AG10803 (cell line): ENCODE results near the gene NUB1.

Experiments used
- DNase-seq: peaks from one replicate; pipeline ENCODE4 v3.0.0; 2010; ENCODE audit warnings: low read depth
- H3K4me3 ChIP-seq: 2 replicates; pipeline ENCODE4 v1.5.1; 2011; ENCODE audit warnings: mild to moderate bottlenecking, low read length, control low read depth
- TF ChIP-seq, protein P1 (sequence below): conservative IDR thresholded peaks from 2 replicates; pipeline ENCODE4 v1.5.1; 2011; ENCODE audit warnings: mild to moderate bottlenecking, low read length, control low read depth, inconsistent platforms

Gene NUB1

GRCh38 chr7:151352512-151352911 lies 10.9 kb downstream of the NUB1 start:
- H3K4me3 ChIP-seq, result no peak overlapping the region
- DNase-seq, result no peak
- TF ChIP-seq, protein P1, sequence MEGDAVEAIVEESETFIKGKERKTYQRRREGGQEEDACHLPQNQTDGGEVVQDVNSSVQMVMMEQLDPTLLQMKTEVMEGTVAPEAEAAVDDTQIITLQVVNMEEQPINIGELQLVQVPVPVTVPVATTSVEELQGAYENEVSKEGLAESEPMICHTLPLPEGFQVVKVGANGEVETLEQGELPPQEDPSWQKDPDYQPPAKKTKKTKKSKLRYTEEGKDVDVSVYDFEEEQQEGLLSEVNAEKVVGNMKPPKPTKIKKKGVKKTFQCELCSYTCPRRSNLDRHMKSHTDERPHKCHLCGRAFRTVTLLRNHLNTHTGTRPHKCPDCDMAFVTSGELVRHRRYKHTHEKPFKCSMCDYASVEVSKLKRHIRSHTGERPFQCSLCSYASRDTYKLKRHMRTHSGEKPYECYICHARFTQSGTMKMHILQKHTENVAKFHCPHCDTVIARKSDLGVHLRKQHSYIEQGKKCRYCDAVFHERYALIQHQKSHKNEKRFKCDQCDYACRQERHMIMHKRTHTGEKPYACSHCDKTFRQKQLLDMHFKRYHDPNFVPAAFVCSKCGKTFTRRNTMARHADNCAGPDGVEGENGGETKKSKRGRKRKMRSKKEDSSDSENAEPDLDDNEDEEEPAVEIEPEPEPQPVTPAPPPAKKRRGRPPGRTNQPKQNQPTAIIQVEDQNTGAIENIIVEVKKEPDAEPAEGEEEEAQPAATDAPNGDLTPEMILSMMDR, result no peak

DNA sequence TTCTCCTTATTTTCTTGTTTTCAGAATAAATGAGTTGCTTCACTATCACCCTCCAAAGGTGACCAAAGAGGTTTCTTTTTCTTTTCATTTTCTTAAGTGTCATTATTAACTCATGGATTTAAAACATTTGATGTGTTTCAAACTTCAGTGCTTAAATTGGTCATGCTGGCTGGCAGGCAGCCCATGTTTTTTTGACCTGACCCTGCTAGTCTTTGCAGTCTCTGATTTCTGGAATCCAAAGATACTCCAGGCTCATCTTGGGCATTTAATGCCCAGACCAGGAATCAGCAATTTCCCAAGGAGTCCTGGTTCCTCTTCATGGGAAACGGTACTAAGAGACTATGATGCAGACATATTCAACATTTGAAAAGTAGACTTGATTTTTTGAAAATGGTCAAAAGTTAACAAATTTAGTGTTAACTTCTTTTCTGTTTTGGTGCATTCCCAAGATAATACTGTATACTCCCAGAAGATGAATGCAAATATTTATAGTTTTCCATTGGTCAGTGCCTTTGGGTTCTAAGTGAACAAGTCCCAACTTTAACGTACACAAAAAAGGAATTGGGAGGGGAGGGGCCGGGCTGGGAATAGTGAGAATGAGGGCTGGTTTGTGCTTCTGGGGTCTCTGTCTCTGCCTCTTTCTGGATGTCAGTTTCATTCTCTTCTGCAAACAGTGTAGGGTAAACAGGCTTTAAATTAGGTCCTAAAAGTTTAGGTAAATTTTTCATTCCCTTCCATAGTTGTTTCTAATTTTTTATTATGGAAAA lies 19.8 kb downstream of the NUB1 start:
- TF ChIP-seq, protein P1, result no peak
- no peak for DNase-seq
- H3K4me3 ChIP-seq, result no peak overlapping the region

- DNase-seq, result no peak
- TF ChIP-seq, protein P1, result no peak
Observed at GRCh38 chr7:151363182-151363581, 21.6 kb downstream of the NUB1 start.

GRCh38 chr7:151366166-151366879 lies 24.7 kb downstream of the NUB1 start:
- no peak overlapping the region for H3K4me3 ChIP-seq
- peak; percentile 13 for DNase-seq
- TF ChIP-seq, protein P1, result no peak

More at GRCh38 chr7:151363182-151363581, 21.6 kb downstream of the NUB1 start:
- H3K4me3 ChIP-seq, result no peak overlapping the region

GRCh38 chr7:151366880-151367222 lies 25.2 kb downstream of the NUB1 start:
- TF ChIP-seq, protein P1, result no peak
- peak; percentile 92 for DNase-seq
- H3K4me3 ChIP-seq, result no peak overlapping the region

- no peak for DNase-seq
- TF ChIP-seq, protein P1, result no peak
- no peak overlapping the region for H3K4me3 ChIP-seq
Observed at GRCh38 chr7:151367284-151367683, 25.7 kb downstream of the NUB1 start.

DNA sequence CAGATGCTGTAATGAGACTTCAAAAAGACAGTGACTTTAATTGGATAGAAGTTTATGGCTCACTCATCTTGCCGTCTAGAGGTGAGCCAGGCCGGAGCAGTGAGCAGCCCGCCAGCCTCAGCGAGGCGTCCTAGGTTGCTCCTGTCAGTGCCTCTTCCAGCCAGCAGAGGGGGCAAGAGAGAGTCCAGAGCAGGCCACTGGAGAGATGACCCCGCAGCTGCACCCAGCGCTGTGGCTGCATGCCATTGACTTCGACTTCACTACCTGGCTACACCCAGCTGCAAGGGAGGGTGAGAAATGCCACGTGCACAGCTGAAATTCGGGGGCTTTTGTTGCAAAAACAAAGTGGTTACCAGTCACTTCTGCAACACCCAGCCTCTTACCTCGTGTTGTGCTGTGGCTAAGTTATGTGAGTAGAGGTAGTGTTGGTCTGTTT lies 26.5 kb downstream of the NUB1 start:
- no peak overlapping the region for H3K4me3 ChIP-seq
- TF ChIP-seq, protein P1, result peak; percentile 98
- DNase-seq, result peak; percentile 65
